ENCODE measurements around the gene FZR1.

FZR1 gene

GRCh38 chr19:3514930-3515329 is 8.8 kb downstream of the FZR1 start:
- H2AK5ac ChIP-seq (ENCODE audit: low read length, severe bottlenecking) = no peak overlapping the region
- no peak overlapping the region for H3K4me3 ChIP-seq (ENCODE audit: insufficient read depth in 1 of 2, low read depth in 1 of 2, low read length in 2 of 2)
- H3K27me3 ChIP-seq (ENCODE audit: control insufficient read depth in 1 of 2, insufficient read depth in 1 of 2, low read length in 2 of 2) = no peaks in the 10 kb centered on the region
- no peak overlapping the region for H2BK12ac ChIP-seq (ENCODE audit: low read length in 2 of 2)
- peaks cover 62% of the 10 kb centered on the region for H3K4me1 ChIP-seq (ENCODE audit: control insufficient read depth, insufficient read depth, low read depth, low read length)
- H3K79me1 ChIP-seq (replicated peaks; ENCODE audit: low read length, poor library complexity, severe bottlenecking) = peaks cover 14% of the 10 kb centered on the region
- H3K9me3 ChIP-seq (ENCODE audit: control insufficient read depth, low read length) = no peaks in the 10 kb centered on the region
- no peak overlapping the region for H3K14ac ChIP-seq (ENCODE audit: low read length in 2 of 2)
- H3K27ac ChIP-seq (ENCODE audit: low read length, poor library complexity, severe bottlenecking) = no peak overlapping the region
- H4K91ac ChIP-seq (ENCODE audit: low read length) = no peak overlapping the region
- no peak overlapping the region for H2BK5ac ChIP-seq (ENCODE audit: low read depth, low read length, poor library complexity, severe bottlenecking)
- no peak overlapping the region for H3K18ac ChIP-seq (ENCODE audit: low read depth in 1 of 2, low read length in 2 of 2)
- no peak overlapping the region for H4K8ac ChIP-seq (ENCODE audit: low read length)
- H2BK120ac ChIP-seq (ENCODE audit: low read depth, low read length) = no peak overlapping the region
- peaks cover 9 to 78% of the 10 kb centered on the region in 2 experiments for H3K36me3 ChIP-seq (ENCODE audit: control insufficient read depth in 1 of 2, insufficient read depth in 2 of 2, low read depth in 1 of 2, low read length in 2 of 2)
- H2BK15ac ChIP-seq (ENCODE audit: low read depth, poor library complexity, severe bottlenecking) = no peak overlapping the region
- no peak overlapping the region for H3K4me2 ChIP-seq (ENCODE audit: low read length, poor library complexity, severe bottlenecking)
- no peak overlapping the region for H3K4ac ChIP-seq (ENCODE audit: low read depth in 1 of 2, low read length in 2 of 2)
- H2AFZ ChIP-seq (ENCODE audit: low read depth, low read length) = no peak overlapping the region
- no peak for DNase-seq
- no peak overlapping the region for H3K23ac ChIP-seq (ENCODE audit: low read length in 2 of 2)
- 63% methylated on average over 12 of the region's 12 CpGs for WGBS
- peak overlapping the region; percentile 22 for H3K9ac ChIP-seq (ENCODE audit: low read length)

- H3K4me1 ChIP-seq (ENCODE audit: control insufficient read depth, insufficient read depth, low read depth, low read length) = peaks cover 64% of the 10 kb centered on the region
- no peak overlapping the region for H3K18ac ChIP-seq (ENCODE audit: low read depth in 1 of 2, low read length in 2 of 2)
- H3K36me3 ChIP-seq (ENCODE audit: control insufficient read depth in 1 of 2, insufficient read depth in 2 of 2, low read depth in 1 of 2, low read length in 2 of 2) = peaks cover 4 to 78% of the 10 kb centered on the region in 2 experiments
- no peaks in the 10 kb centered on the region for H3K9me3 ChIP-seq (ENCODE audit: control insufficient read depth, low read length)
- H4K8ac ChIP-seq (ENCODE audit: low read length) = no peak overlapping the region
- no peak overlapping the region for H3K4me2 ChIP-seq (ENCODE audit: low read length, poor library complexity, severe bottlenecking)
- no peak overlapping the region for H3K4ac ChIP-seq (ENCODE audit: low read depth in 1 of 2, low read length in 2 of 2)
- H3K27me3 ChIP-seq (ENCODE audit: control insufficient read depth in 1 of 2, insufficient read depth in 1 of 2, low read length in 2 of 2) = no peaks in the 10 kb centered on the region
- H3K14ac ChIP-seq (ENCODE audit: low read length in 2 of 2) = no peak overlapping the region
- H3K9ac ChIP-seq (ENCODE audit: low read length) = no peak overlapping the region
- no peak overlapping the region for H2BK15ac ChIP-seq (ENCODE audit: low read depth, poor library complexity, severe bottlenecking)
- no peak overlapping the region for H3K4me3 ChIP-seq (ENCODE audit: insufficient read depth in 1 of 2, low read depth in 1 of 2, low read length in 2 of 2)
- H2BK12ac ChIP-seq (ENCODE audit: low read length in 2 of 2) = no peak overlapping the region
- H2BK120ac ChIP-seq (ENCODE audit: low read depth, low read length) = no peak overlapping the region
- no peak overlapping the region for H2AK5ac ChIP-seq (ENCODE audit: low read length, severe bottlenecking)
- no peak overlapping the region for H3K23ac ChIP-seq (ENCODE audit: low read length in 2 of 2)
- H3K79me1 ChIP-seq (replicated peaks; ENCODE audit: low read length, poor library complexity, severe bottlenecking) = peaks cover 16% of the 10 kb centered on the region
- H3K27ac ChIP-seq (ENCODE audit: low read length, poor library complexity, severe bottlenecking) = no peak overlapping the region
- H4K91ac ChIP-seq (ENCODE audit: low read length) = no peak overlapping the region
- WGBS = 93% methylated on average over 15 of the region's 15 CpGs
- H2AFZ ChIP-seq (ENCODE audit: low read depth, low read length) = no peak overlapping the region
- no peak overlapping the region for H2BK5ac ChIP-seq (ENCODE audit: low read depth, low read length, poor library complexity, severe bottlenecking)
- no peak for DNase-seq
These were observed 9.8 kb downstream of the FZR1 start for GRCh38 chr19:3515891-3516422.

- no peaks in the 10 kb centered on the region for H3K27me3 ChIP-seq (ENCODE audit: control insufficient read depth in 1 of 2, insufficient read depth in 1 of 2, low read length in 2 of 2)
- H3K79me1 ChIP-seq (replicated peaks; ENCODE audit: low read length, poor library complexity, severe bottlenecking) = peaks cover 16% of the 10 kb centered on the region
These were observed 10.6 kb downstream of the FZR1 start for GRCh38 chr19:3516675-3517207.

GRCh38 chr19:3517638-3518037 is 11.5 kb downstream of the FZR1 start:
- H2AK5ac ChIP-seq (ENCODE audit: low read length, severe bottlenecking) = no peak overlapping the region
- WGBS = 93% methylated on average over 2 of the region's 2 CpGs

More at GRCh38 chr19:3516675-3517207, 10.6 kb downstream of the FZR1 start:
- no peak overlapping the region for H3K23ac ChIP-seq (ENCODE audit: low read length in 2 of 2)
- peaks cover 60% of the 10 kb centered on the region for H3K4me1 ChIP-seq (ENCODE audit: control insufficient read depth, insufficient read depth, low read depth, low read length)
- H3K27ac ChIP-seq (ENCODE audit: low read length, poor library complexity, severe bottlenecking) = no peak overlapping the region
- H3K14ac ChIP-seq (ENCODE audit: low read length in 2 of 2) = peak overlapping the region in 1 of 2 experiments; percentile 36
- no peak overlapping the region for H3K4me2 ChIP-seq (ENCODE audit: low read length, poor library complexity, severe bottlenecking)
- no peak for DNase-seq
- H3K18ac ChIP-seq (ENCODE audit: low read depth in 1 of 2, low read length in 2 of 2) = peak overlapping the region in 1 of 2 experiments; percentile 26
- no peak overlapping the region for H4K91ac ChIP-seq (ENCODE audit: low read length)
- no peak overlapping the region for H2BK5ac ChIP-seq (ENCODE audit: low read depth, low read length, poor library complexity, severe bottlenecking)
- peak overlapping the region in 1 of 2 experiments; percentile 34 for H3K4me3 ChIP-seq (ENCODE audit: insufficient read depth in 1 of 2, low read depth in 1 of 2, low read length in 2 of 2)
- no peak overlapping the region for H2BK15ac ChIP-seq (ENCODE audit: low read depth, poor library complexity, severe bottlenecking)
- H2AFZ ChIP-seq (ENCODE audit: low read depth, low read length) = no peak overlapping the region
- H2AK5ac ChIP-seq (ENCODE audit: low read length, severe bottlenecking) = no peak overlapping the region
- H3K4ac ChIP-seq (ENCODE audit: low read depth in 1 of 2, low read length in 2 of 2) = no peak overlapping the region
- no peak overlapping the region for H4K8ac ChIP-seq (ENCODE audit: low read length)
- no peak overlapping the region for H2BK12ac ChIP-seq (ENCODE audit: low read length in 2 of 2)
- H3K9ac ChIP-seq (ENCODE audit: low read length) = no peak overlapping the region
- H3K9me3 ChIP-seq (ENCODE audit: control insufficient read depth, low read length) = no peaks in the 10 kb centered on the region
- H3K36me3 ChIP-seq (ENCODE audit: control insufficient read depth in 1 of 2, insufficient read depth in 2 of 2, low read depth in 1 of 2, low read length in 2 of 2) = peaks cover 4 to 71% of the 10 kb centered on the region in 2 experiments
- H2BK120ac ChIP-seq (ENCODE audit: low read depth, low read length) = no peak overlapping the region
- WGBS = 91% methylated on average over 15 of the region's 15 CpGs

More at GRCh38 chr19:3517638-3518037, 11.5 kb downstream of the FZR1 start:
- H3K27me3 ChIP-seq (ENCODE audit: control insufficient read depth in 1 of 2, insufficient read depth in 1 of 2, low read length in 2 of 2) = no peaks in the 10 kb centered on the region
- H4K8ac ChIP-seq (ENCODE audit: low read length) = no peak overlapping the region
- no peak overlapping the region for H3K9ac ChIP-seq (ENCODE audit: low read length)
- H2BK5ac ChIP-seq (ENCODE audit: low read depth, low read length, poor library complexity, severe bottlenecking) = no peak overlapping the region
- DNase-seq = peak; percentile 62
- H3K14ac ChIP-seq (ENCODE audit: low read length in 2 of 2) = no peak overlapping the region
- H3K23ac ChIP-seq (ENCODE audit: low read length in 2 of 2) = no peak overlapping the region
- H3K18ac ChIP-seq (ENCODE audit: low read depth in 1 of 2, low read length in 2 of 2) = no peak overlapping the region
- H4K91ac ChIP-seq (ENCODE audit: low read length) = no peak overlapping the region
- no peak overlapping the region for H3K4me2 ChIP-seq (ENCODE audit: low read length, poor library complexity, severe bottlenecking)
- H2BK12ac ChIP-seq (ENCODE audit: low read length in 2 of 2) = no peak overlapping the region
- no peak overlapping the region for H3K4me3 ChIP-seq (ENCODE audit: insufficient read depth in 1 of 2, low read depth in 1 of 2, low read length in 2 of 2)
- no peak overlapping the region for H2BK15ac ChIP-seq (ENCODE audit: low read depth, poor library complexity, severe bottlenecking)
- H3K4me1 ChIP-seq (ENCODE audit: control insufficient read depth, insufficient read depth, low read depth, low read length) = peaks cover 55% of the 10 kb centered on the region
- peaks cover 20% of the 10 kb centered on the region for H3K79me1 ChIP-seq (replicated peaks; ENCODE audit: low read length, poor library complexity, severe bottlenecking)
- H2AFZ ChIP-seq (ENCODE audit: low read depth, low read length) = no peak overlapping the region
- no peak overlapping the region for H2BK120ac ChIP-seq (ENCODE audit: low read depth, low read length)
- peaks cover 4 to 71% of the 10 kb centered on the region in 2 experiments for H3K36me3 ChIP-seq (ENCODE audit: control insufficient read depth in 1 of 2, insufficient read depth in 2 of 2, low read depth in 1 of 2, low read length in 2 of 2)
- H3K9me3 ChIP-seq (ENCODE audit: control insufficient read depth, low read length) = no peaks in the 10 kb centered on the region
- H3K27ac ChIP-seq (ENCODE audit: low read length, poor library complexity, severe bottlenecking) = no peak overlapping the region
- H3K4ac ChIP-seq (ENCODE audit: low read depth in 1 of 2, low read length in 2 of 2) = no peak overlapping the region
